Measurements from ENCODE around the gene GATA3.

Gene GATA3

GRCh38 chr10:8054494-8055407, at the start of gene GATA3:
Gene GATA3, plus strand, starts transcription at chr10:8054688. Its CDS starts 968 bp downstream, at chr10:8055656.
- no peaks in the 10 kb centered on the region for H3F3A ChIP-seq (ENCODE audit: insufficient read depth, low read length)
- DNase-seq, result no peak
- H4K20me1 ChIP-seq (ENCODE audit: insufficient read depth, low read length), result no peaks in the 10 kb centered on the region
- no peak within 1 kb of the TSS for H3K4me3 ChIP-seq (ENCODE audit: low read length)
- H3K79me2 ChIP-seq (ENCODE audit: low read length), result no peaks in the 10 kb centered on the region
- TF ChIP-seq CTCF (IDR thresholded peaks at IDR 0.05; ENCODE audit: low read length), result no peak
- no peak for TF ChIP-seq EZH2phosphoT487 (IDR thresholded peaks at IDR 0.05; ENCODE audit: low read length)
- TF ChIP-seq EZH2 (optimal IDR thresholded peaks at IDR 0.05; ENCODE audit: low read depth, low read length), result no peak
- no peaks in the 10 kb centered on the region for H3K9me2 ChIP-seq (replicated peaks; ENCODE audit: insufficient read depth, low read length)
- H3K4me2 ChIP-seq (ENCODE audit: low read depth, low read length), result no peak within 1 kb of the TSS
- no peaks in the 10 kb centered on the region for H3K36me3 ChIP-seq (replicated peaks; ENCODE audit: insufficient read depth, low read length)
- no peaks in the 10 kb centered on the region for H3K9me3 ChIP-seq (replicated peaks; ENCODE audit: insufficient read depth, low read length)
- H2AFZ ChIP-seq (ENCODE audit: low read length), result no peak within 1 kb of the TSS
- peaks cover 3% of the 10 kb centered on the region; the same call in 1 of the 2 replicates for H3K27me3 ChIP-seq (replicated peaks; ENCODE audit: insufficient read depth, low read length)
- no peak within 1 kb of the TSS for H3K9ac ChIP-seq (ENCODE audit: low read length)
- no peaks in the 10 kb centered on the region for H3K4me1 ChIP-seq (ENCODE audit: low read length)
- no peak within 1 kb of the TSS for H3K27ac ChIP-seq (ENCODE audit: low read length)

- Histone ChIP-seq H2AFZ (ENCODE audit: low read length) (no peak overlapping the region), H4K20me1 (ENCODE audit: insufficient read depth, low read length) (no peaks in the 10 kb centered on the region), H3K4me2 (ENCODE audit: low read depth, low read length) (no peak overlapping the region), H3K27me3 (replicated peaks; ENCODE audit: insufficient read depth, low read length) (no peaks in the 10 kb centered on the region), H3F3A (ENCODE audit: insufficient read depth, low read length) (no peaks in the 10 kb centered on the region), H3K4me3 (ENCODE audit: low read length) (no peak overlapping the region), H3K9me3 (replicated peaks; ENCODE audit: insufficient read depth, low read length) (no peaks in the 10 kb centered on the region), H3K27ac (ENCODE audit: low read length) (no peak overlapping the region), H3K36me3 (replicated peaks; ENCODE audit: insufficient read depth, low read length) (no peaks in the 10 kb centered on the region), H3K79me2 (ENCODE audit: low read length) (no peaks in the 10 kb centered on the region), H3K9ac (ENCODE audit: low read length) (no peak overlapping the region), H3K4me1 (ENCODE audit: low read length) (no peaks in the 10 kb centered on the region), H3K9me2 (replicated peaks; ENCODE audit: insufficient read depth, low read length) (no peaks in the 10 kb centered on the region)
- DNase-seq, result no peak
- no peak for TF ChIP-seq EZH2phosphoT487 (IDR thresholded peaks at IDR 0.05; ENCODE audit: low read length)
- TF ChIP-seq CTCF (IDR thresholded peaks at IDR 0.05; ENCODE audit: low read length), result no peak
- TF ChIP-seq EZH2 (optimal IDR thresholded peaks at IDR 0.05; ENCODE audit: low read depth, low read length), result no peak
Observed at GRCh38 chr10:8006274-8006999, 48.1 kb upstream of the GATA3 start.

GRCh38 chr10:8009031-8009430, 45.5 kb upstream of the GATA3 start:
- Histone ChIP-seq H2AFZ (ENCODE audit: low read length) (no peak overlapping the region), H3F3A (ENCODE audit: insufficient read depth, low read length) (no peaks in the 10 kb centered on the region), H3K4me2 (ENCODE audit: low read depth, low read length) (no peak overlapping the region), H3K4me3 (ENCODE audit: low read length) (no peak overlapping the region), H3K36me3 (replicated peaks; ENCODE audit: insufficient read depth, low read length) (no peaks in the 10 kb centered on the region), H3K9ac (ENCODE audit: low read length) (no peak overlapping the region), H3K79me2 (ENCODE audit: low read length) (no peaks in the 10 kb centered on the region), H3K4me1 (ENCODE audit: low read length) (no peaks in the 10 kb centered on the region), H3K27me3 (replicated peaks; ENCODE audit: insufficient read depth, low read length) (no peaks in the 10 kb centered on the region), H3K9me3 (replicated peaks; ENCODE audit: insufficient read depth, low read length) (no peaks in the 10 kb centered on the region), H4K20me1 (ENCODE audit: insufficient read depth, low read length) (no peaks in the 10 kb centered on the region), H3K27ac (ENCODE audit: low read length) (no peak overlapping the region), H3K9me2 (replicated peaks; ENCODE audit: insufficient read depth, low read length) (no peaks in the 10 kb centered on the region)
- DNase-seq, result no peak
- TF ChIP-seq EZH2phosphoT487 (IDR thresholded peaks at IDR 0.05; ENCODE audit: low read length), result no peak
- no peak for TF ChIP-seq CTCF (IDR thresholded peaks at IDR 0.05; ENCODE audit: low read length)
- no peak for TF ChIP-seq EZH2 (optimal IDR thresholded peaks at IDR 0.05; ENCODE audit: low read depth, low read length)

All from MM.1S (cell line).